SU-DHL-6 (cell line): ENCODE measurements around the gene ZNF385C.

Source experiments
- H2AFZ ChIP-seq: fragments of 200-600 bp; sonication (generic); 2 replicates; pipeline ENCODE4 v1.6.1; 2014; ENCODE audit warnings: low read depth, mild to moderate bottlenecking, moderate library complexity, mixed read lengths, antibody characterized with exemption, low read length; ENCODE audit not compliant: severe bottlenecking
- H3F3A ChIP-seq: fragments of 200-600 bp; shearing (Covaris generic); 2 replicates; pipeline ENCODE4 v1.6.0; 2016; ENCODE audit warnings: antibody characterized with exemption, mild to moderate bottlenecking; ENCODE audit not compliant: insufficient read depth
- H3K27ac ChIP-seq: fragments of 200-600 bp; sonication (generic); 2 replicates; pipeline ENCODE4 v1.5.1; 2016; ENCODE audit warnings: low read depth, mild to moderate bottlenecking, low read length, moderate library complexity, mixed read lengths
- H3K27me3 ChIP-seq: fragments of 200-600 bp; sonication (generic), shearing (Covaris generic); 2 replicates; pipeline ENCODE4 v1.6.0; 2014; ENCODE audit warnings: mild to moderate bottlenecking, low read length
- H3K36me3 ChIP-seq: fragments of 200-600 bp; sonication (generic); 2 replicates; pipeline ENCODE4 v1.6.1; 2014; ENCODE audit warnings: mild to moderate bottlenecking, low read length, mixed read lengths
- H3K4me2 ChIP-seq: fragments of 300-600, 200-600 bp; shearing (Covaris generic), sonication (generic); 2 replicates; pipeline ENCODE4 v1.6.0; 2014; ENCODE audit warnings: low read length, low read depth, mild to moderate bottlenecking; ENCODE audit not compliant: poor library complexity, severe bottlenecking
- H3K4me3 ChIP-seq: fragments of 200-600 bp; sonication (generic); 2 replicates; pipeline ENCODE4 v1.5.1; 2014; ENCODE audit warnings: antibody characterized with exemption, low read length, mild to moderate bottlenecking, mixed read lengths; ENCODE audit not compliant: insufficient read depth, poor library complexity, severe bottlenecking
- H3K79me2 ChIP-seq: fragments of 200-600 bp; sonication (generic); 2 replicates; pipeline ENCODE4 v1.6.1; 2014; ENCODE audit warnings: mild to moderate bottlenecking, low read length, moderate library complexity; ENCODE audit not compliant: insufficient read depth
- H3K9ac ChIP-seq: fragments of 200-600 bp; sonication (generic); 2 replicates; pipeline ENCODE4 v1.7.0; 2014; ENCODE audit warnings: mild to moderate bottlenecking, low read length
- H3K9me2 ChIP-seq: fragments of 200-600 bp; sonication (generic); replicated peaks from 2 replicates; pipeline ENCODE4 v1.6.1; 2014; ENCODE audit warnings: low read length; ENCODE audit not compliant: insufficient read depth
- H3K9me3 ChIP-seq: fragments of 200-600 bp; sonication (generic); 2 replicates; pipeline ENCODE4 v1.6.1; 2014; ENCODE audit warnings: low read length, mixed read lengths; ENCODE audit not compliant: insufficient read depth
- H4K20me1 ChIP-seq: fragments of 200-600 bp; sonication (generic); 2 replicates; pipeline ENCODE4 v1.6.1; 2014; ENCODE audit warnings: low read depth, mild to moderate bottlenecking, antibody characterized with exemption, low read length, moderate library complexity, mixed read lengths
- CTCF ChIP-seq: fragments of 200-600 bp; sonication (generic); IDR thresholded peaks from one replicate; pipeline ENCODE4 v1.5.1; 2017; ENCODE audit warnings: antibody characterized with exemption, mild to moderate bottlenecking, low read length, moderate library complexity; ENCODE audit not compliant: insufficient read depth, poor library complexity, severe bottlenecking
- EZH2phosphoT487 ChIP-seq: fragments of 200-600 bp; sonication (generic), shearing (Covaris generic); conservative IDR thresholded peaks from 2 replicates; pipeline ENCODE4 v1.6.1; 2018; ENCODE audit warnings: mild to moderate bottlenecking, antibody characterized with exemption, low read length, moderate library complexity, mixed read lengths

The ZNF385C gene

GRCh38 chr17:42106009-42106408 lies 7.7 kb upstream of the ZNF385C start:
- no peak overlapping the region for H3K9ac ChIP-seq
- no peaks in the 10 kb centered on the region for H3K9me2 ChIP-seq
- H4K20me1 ChIP-seq = no peaks in the 10 kb centered on the region
- H3F3A ChIP-seq = no peaks in the 10 kb centered on the region
- H3K79me2 ChIP-seq = no peaks in the 10 kb centered on the region
- no peak overlapping the region for H3K4me2 ChIP-seq
- no peak overlapping the region for H3K4me3 ChIP-seq
- H3K27me3 ChIP-seq = no peaks in the 10 kb centered on the region
- TF ChIP-seq EZH2phosphoT487 (no peak), CTCF (no peak)
- H3K27ac ChIP-seq = no peak overlapping the region
- H3K36me3 ChIP-seq = no peaks in the 10 kb centered on the region
- H3K9me3 ChIP-seq = no peaks in the 10 kb centered on the region
- no peak overlapping the region for H2AFZ ChIP-seq

GRCh38 chr17:42104264-42104663 lies 6.0 kb upstream of the ZNF385C start:
- Histone ChIP-seq H3K27me3 (no peaks in the 10 kb centered on the region), H3K9ac (no peak overlapping the region), H3K9me3 (no peaks in the 10 kb centered on the region), H3K4me3 (no peak overlapping the region), H3K9me2 (no peaks in the 10 kb centered on the region), H3K27ac (no peak overlapping the region), H3F3A (no peaks in the 10 kb centered on the region), H3K4me2 (no peak overlapping the region), H3K79me2 (no peaks in the 10 kb centered on the region), H4K20me1 (no peaks in the 10 kb centered on the region), H2AFZ (no peak overlapping the region), H3K36me3 (no peaks in the 10 kb centered on the region)
- TF ChIP-seq EZH2phosphoT487 (no peak), CTCF (no peak)

GRCh38 chr17:42103221-42103954 lies 5.1 kb upstream of the ZNF385C start:
- H3K9ac ChIP-seq = no peak overlapping the region
- no peaks in the 10 kb centered on the region for H3K9me2 ChIP-seq
- no peaks in the 10 kb centered on the region for H3K27me3 ChIP-seq
- H3K4me2 ChIP-seq = no peak overlapping the region
- H3F3A ChIP-seq = no peaks in the 10 kb centered on the region
- no peak overlapping the region for H3K4me3 ChIP-seq
- no peak overlapping the region for H2AFZ ChIP-seq
- TF ChIP-seq EZH2phosphoT487 (no peak), CTCF (no peak)
- no peaks in the 10 kb centered on the region for H3K9me3 ChIP-seq
- H3K27ac ChIP-seq = no peak overlapping the region
- no peaks in the 10 kb centered on the region for H3K36me3 ChIP-seq
- no peaks in the 10 kb centered on the region for H3K79me2 ChIP-seq
- H4K20me1 ChIP-seq = no peaks in the 10 kb centered on the region
